PC-3 (cell line): ENCODE measurements around the gene ZCCHC2. TPM values are rescaled to one million over a fixed set of nuclear protein-coding genes. Genes with fewer than 3 reads are reported as not detected.

Experiments
- ATAC-seq: fragments of 200-7000 bp; cut with Tn5 transposase; 2 replicates; pipeline ENCODE4 v1.9.1; 2020; ENCODE audit warnings: mild to moderate bottlenecking, moderate library complexity
- BruUV-seq: library from RNA; stranded (reverse); fragments of 400-500 nt; replicated peaks from 2 replicates; lab custom pipeline; 2021; lab: Mats Ljungman, UMichigan
- CTCF ChIA-PET: fragments of 300-600 bp; sonication (Branson Sonifier 250); formaldehyde crosslinking; loops from one replicate; lab custom pipeline; 2022; ENCODE audit warnings: antibody characterized with exemption; lab: Charles Lee
- POLR2A ChIA-PET: fragments of 300-600 bp; sonication (Branson Sonifier 250); formaldehyde crosslinking; loops from one replicate; lab custom pipeline; 2022; ENCODE audit warnings: antibody characterized with exemption; ENCODE audit not compliant: unreplicated experiment; lab: Charles Lee
- DNase-seq: peaks from one replicate; pipeline ENCODE4 v3.0.0-alpha.2; 2015
- H2AFZ ChIP-seq: fragments of 300-600 bp; sonication (generic); 2 replicates; pipeline ENCODE4 v1.6.0; 2016; ENCODE audit warnings: antibody characterized with exemption, low read length
- H3F3A ChIP-seq: fragments of 300-600 bp; sonication (generic); one replicate; pipeline ENCODE4 v1.6.0; 2017; ENCODE audit warnings: antibody characterized with exemption, low read length, control low read depth, mild to moderate bottlenecking; ENCODE audit not compliant: unreplicated experiment
- H3K27ac ChIP-seq: fragments of 300-600 bp; sonication (generic); 2 replicates; pipeline ENCODE4 v1.5.1; 2016; ENCODE audit warnings: mild to moderate bottlenecking, low read length
- H3K27me3 ChIP-seq: fragments of 300-600 bp; sonication (generic); 2 replicates; pipeline ENCODE4 v1.6.1; 2016; ENCODE audit warnings: low read length, mixed read lengths
- H3K36me3 ChIP-seq: fragments of 300-600 bp; sonication (generic); 2 replicates; pipeline ENCODE4 v1.6.1; 2016; ENCODE audit warnings: low read depth, mixed run types, low read length, mixed read lengths
- H3K4me1 ChIP-seq: fragments of 300-600 bp; sonication (generic); 2 replicates; pipeline ENCODE4 v1.5.1; 2016; ENCODE audit warnings: low read length; ENCODE audit not compliant: insufficient read depth
- H3K4me2 ChIP-seq: fragments of 300-600 bp; sonication (generic); 2 replicates; pipeline ENCODE4 v1.6.0; 2016; ENCODE audit warnings: low read length
- H3K4me3 ChIP-seq: fragments of 300-600 bp; sonication (generic); 2 replicates; pipeline ENCODE4 v1.5.1; 2016; ENCODE audit warnings: mild to moderate bottlenecking, low read length, mixed read lengths
- H3K79me2 ChIP-seq: fragments of 300-600 bp; sonication (generic); 2 replicates; pipeline ENCODE4 v1.6.1; 2017; ENCODE audit warnings: low read length, mixed read lengths
- H3K9ac ChIP-seq: fragments of 300-600 bp; sonication (generic); 2 replicates; pipeline ENCODE4 v1.6.0; 2016; ENCODE audit warnings: mild to moderate bottlenecking, low read length
- H3K9me2 ChIP-seq: fragments of 300-600 bp; sonication (generic); replicated peaks from 2 replicates; pipeline ENCODE4 v1.6.1; 2016; ENCODE audit warnings: mixed run types, low read length, mixed read lengths
- H3K9me3 ChIP-seq: fragments of 300-600 bp; sonication (generic); 2 replicates; pipeline ENCODE4 v1.6.1; 2016; ENCODE audit warnings: low read length, mixed read lengths
- H4K20me1 ChIP-seq: fragments of 300-600 bp; sonication (generic); 2 replicates; pipeline ENCODE4 v1.6.1; 2016; ENCODE audit warnings: low read length, mixed read lengths
- EZH2 ChIP-seq: fragments of 300-600 bp; sonication (generic); IDR thresholded peaks from one replicate; pipeline ENCODE4 v1.6.1; 2017; ENCODE audit warnings: antibody characterized with exemption, mild to moderate bottlenecking, low read length; ENCODE audit not compliant: unreplicated experiment
- EZH2phosphoT487 ChIP-seq: fragments of 300-600 bp; sonication (generic); IDR thresholded peaks from 2 replicates; pipeline ENCODE4 v1.6.1; 2018; ENCODE audit warnings: mild to moderate bottlenecking, antibody characterized with exemption, low read length, borderline replicate concordance
- intact Hi-C: fragments of 100-400 bp; cut with micrococcal nuclease; formaldehyde crosslinking; loops from 2 replicates; pipeline ENCODE4 v1.9.0; 2023
- total RNA-seq: library from RNA; depleted of rRNA; stranded (reverse); fragments of >200 nt; gene quantifications from 2 replicates; pipeline ENCODE4 v1.2.3, GENCODE V29; 2014
- TF ChIP-seq, protein P1 (sequence below): fragments of 300-600 bp; sonication (generic); conservative IDR thresholded peaks from 2 replicates; pipeline ENCODE4 v1.5.1; 2017; ENCODE audit warnings: antibody characterized with exemption, low read depth, mild to moderate bottlenecking, low read length

ZCCHC2 gene
- total RNA-seq, 1 experiment from 2014 or later = 17.3 TPM

DNA sequence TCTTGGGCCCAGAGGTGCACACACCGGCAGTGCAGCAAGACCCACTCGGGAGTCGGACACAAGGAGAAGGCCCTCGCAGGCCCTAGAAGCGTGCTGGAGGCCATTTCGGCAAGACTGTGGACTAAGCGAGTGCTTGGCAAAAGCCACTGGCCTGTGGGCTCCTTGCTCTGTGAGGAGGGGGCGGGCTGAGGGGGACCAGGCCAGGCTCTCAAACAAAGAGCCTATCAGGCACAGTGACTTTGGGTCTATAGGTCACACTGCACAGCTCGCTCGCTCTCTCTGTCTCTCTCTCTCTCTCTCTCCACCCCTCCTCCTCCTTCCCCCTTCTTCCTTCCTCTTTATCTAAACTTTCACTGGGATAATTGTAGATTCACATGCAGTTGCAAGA lies 23.6 kb upstream of the ZCCHC2 start:
- no peaks in the 10 kb centered on the region for H4K20me1 ChIP-seq
- POLR2A ChIA-PET = no interaction called here
- intact Hi-C loops = no loop called here
- H3F3A ChIP-seq = no peaks in the 10 kb centered on the region
- CTCF ChIA-PET = no interaction called here
- no peaks in the 10 kb centered on the region for H3K27me3 ChIP-seq
- no peaks in the 10 kb centered on the region for H3K9me3 ChIP-seq
- H3K9ac ChIP-seq = no peak overlapping the region
- H3K9me2 ChIP-seq = no peaks in the 10 kb centered on the region
- ATAC-seq (no peak), DNase-seq (no peak)
- H3K36me3 ChIP-seq = no peaks in the 10 kb centered on the region
- no peak overlapping the region for H2AFZ ChIP-seq
- no peaks in the 10 kb centered on the region for H3K4me1 ChIP-seq
- no TSS peak for BruUV-seq
- H3K79me2 ChIP-seq = no peaks in the 10 kb centered on the region
- no peak overlapping the region for H3K4me2 ChIP-seq
- TF ChIP-seq EZH2phosphoT487 (no peak), EZH2 (no peak)
- TF ChIP-seq, protein P1, sequence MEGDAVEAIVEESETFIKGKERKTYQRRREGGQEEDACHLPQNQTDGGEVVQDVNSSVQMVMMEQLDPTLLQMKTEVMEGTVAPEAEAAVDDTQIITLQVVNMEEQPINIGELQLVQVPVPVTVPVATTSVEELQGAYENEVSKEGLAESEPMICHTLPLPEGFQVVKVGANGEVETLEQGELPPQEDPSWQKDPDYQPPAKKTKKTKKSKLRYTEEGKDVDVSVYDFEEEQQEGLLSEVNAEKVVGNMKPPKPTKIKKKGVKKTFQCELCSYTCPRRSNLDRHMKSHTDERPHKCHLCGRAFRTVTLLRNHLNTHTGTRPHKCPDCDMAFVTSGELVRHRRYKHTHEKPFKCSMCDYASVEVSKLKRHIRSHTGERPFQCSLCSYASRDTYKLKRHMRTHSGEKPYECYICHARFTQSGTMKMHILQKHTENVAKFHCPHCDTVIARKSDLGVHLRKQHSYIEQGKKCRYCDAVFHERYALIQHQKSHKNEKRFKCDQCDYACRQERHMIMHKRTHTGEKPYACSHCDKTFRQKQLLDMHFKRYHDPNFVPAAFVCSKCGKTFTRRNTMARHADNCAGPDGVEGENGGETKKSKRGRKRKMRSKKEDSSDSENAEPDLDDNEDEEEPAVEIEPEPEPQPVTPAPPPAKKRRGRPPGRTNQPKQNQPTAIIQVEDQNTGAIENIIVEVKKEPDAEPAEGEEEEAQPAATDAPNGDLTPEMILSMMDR = no peak
- H3K27ac ChIP-seq = no peak overlapping the region
- H3K4me3 ChIP-seq = no peak overlapping the region

GRCh38 chr18:62500174-62500573 lies 22.7 kb upstream of the ZCCHC2 start:
- H3K4me3 ChIP-seq = no peak overlapping the region
- TF ChIP-seq, protein P1 = no peak
- TF ChIP-seq EZH2 (no peak), EZH2phosphoT487 (no peak)
- H2AFZ ChIP-seq = no peak overlapping the region
- no peaks in the 10 kb centered on the region for H4K20me1 ChIP-seq
- H3K4me2 ChIP-seq = no peak overlapping the region
- DNase-seq (no peak), ATAC-seq (no peak)
- no peaks in the 10 kb centered on the region for H3K9me2 ChIP-seq
- no peaks in the 10 kb centered on the region for H3K36me3 ChIP-seq
- no peak overlapping the region for H3K27ac ChIP-seq
- intact Hi-C loops = no loop called here
- no peaks in the 10 kb centered on the region for H3K79me2 ChIP-seq
- ChIA-PET CTCF (no interaction called here), POLR2A (no interaction called here)
- no peaks in the 10 kb centered on the region for H3F3A ChIP-seq
- no peaks in the 10 kb centered on the region for H3K27me3 ChIP-seq
- no peaks in the 10 kb centered on the region for H3K4me1 ChIP-seq
- H3K9me3 ChIP-seq = no peaks in the 10 kb centered on the region
- no peak overlapping the region for H3K9ac ChIP-seq
- BruUV-seq = no TSS peak

DNA sequence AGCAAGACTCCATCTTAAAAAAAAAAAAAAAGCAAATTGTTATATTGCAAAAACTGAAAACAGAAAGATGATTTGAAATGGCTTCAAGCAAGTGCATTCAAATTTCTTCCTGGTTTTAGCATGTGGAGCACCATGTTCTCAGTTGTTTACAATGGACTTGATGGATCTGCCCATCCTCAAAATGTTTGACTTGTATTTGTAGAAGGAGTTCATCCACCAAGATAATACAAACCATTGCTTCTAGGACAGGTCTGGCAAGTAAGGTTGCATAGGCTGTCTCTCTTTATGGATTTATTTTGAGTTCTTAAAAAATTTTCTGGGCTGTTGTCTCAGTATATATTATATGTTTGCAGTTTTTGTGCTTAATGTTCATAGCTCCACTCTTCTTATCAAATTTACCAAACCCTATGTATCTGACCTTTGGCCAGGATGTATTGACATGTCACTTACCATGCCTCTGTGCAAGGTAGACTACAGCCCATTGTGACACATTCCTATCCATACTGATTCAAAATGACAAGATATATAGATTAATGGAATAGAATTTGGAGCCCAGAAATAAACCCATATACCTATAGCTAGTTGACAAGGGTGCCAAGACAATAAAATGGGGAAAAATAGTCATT lies 21.7 kb upstream of the ZCCHC2 start:
- no peak overlapping the region for H3K27ac ChIP-seq
- no peaks in the 10 kb centered on the region for H3K9me2 ChIP-seq
- H3K4me1 ChIP-seq = peaks cover 4% of the 10 kb centered on the region; the same call in 1 of the 2 replicates
- intact Hi-C loops = no loop called here
- no TSS peak for BruUV-seq
- H3K9me3 ChIP-seq = no peaks in the 10 kb centered on the region
- H3K4me2 ChIP-seq = no peak overlapping the region
- H2AFZ ChIP-seq = no peak overlapping the region
- POLR2A ChIA-PET = no interaction called here
- DNase-seq (no peak), ATAC-seq (no peak)
- CTCF ChIA-PET = no interaction called here
- H3K79me2 ChIP-seq = no peaks in the 10 kb centered on the region
- TF ChIP-seq EZH2 = no peak
- TF ChIP-seq EZH2phosphoT487 = no peak
- TF ChIP-seq, protein P1 = no peak
- no peaks in the 10 kb centered on the region for H4K20me1 ChIP-seq
- no peak overlapping the region for H3K4me3 ChIP-seq
- H3F3A ChIP-seq = no peaks in the 10 kb centered on the region
- no peaks in the 10 kb centered on the region for H3K27me3 ChIP-seq
- no peak overlapping the region for H3K9ac ChIP-seq
- H3K36me3 ChIP-seq = no peaks in the 10 kb centered on the region
